NCI-H2227 treated with DMSO at 0.1 percent for 48 hours (cell line): Measurements from ENCODE around the gene PLCD1.
"Not testable (repeated sequence)": the region's sequence is repeated elsewhere in the genome, so short reads cannot be mapped to it uniquely, and the experiment has no call there.

ENCODE experiments used
- DNase-seq: peaks from one replicate; lab custom pipeline; 2025; lab: John Stamatoyannopoulos, UW

Gene PLCD1

GRCh38 chr3:38036906-38037305 is 7.5 kb upstream of the PLCD1 start:
- DNase-seq = no peak

GRCh38 chr3:38036286-38036685 is 6.8 kb upstream of the PLCD1 start:
- no peak for DNase-seq

GRCh38 chr3:38034335-38034734 is 4.9 kb upstream of the PLCD1 start:
- not testable (repeated sequence) for DNase-seq

GRCh38 chr3:38033586-38033985 is 4.1 kb upstream of the PLCD1 start:
- DNase-seq = not testable (repeated sequence)

- no peak for DNase-seq
Measured at GRCh38 chr3:38032328-38032865, 3.0 kb upstream of the PLCD1 start.

- no peak for DNase-seq
Measured at GRCh38 chr3:38031022-38031994, 1.9 kb upstream of the PLCD1 start.

GRCh38 chr3:38030126-38031021 is 932 bp upstream of the PLCD1 start:
- no peak for DNase-seq

GRCh38 chr3:38028621-38029361 is 651 bp downstream of the PLCD1 start:
- no peak for DNase-seq

- no peak for DNase-seq
Measured at GRCh38 chr3:38027466-38028465, 1.7 kb downstream of the PLCD1 start.

GRCh38 chr3:38026856-38027255 is 2.6 kb downstream of the PLCD1 start:
- no peak for DNase-seq

GRCh38 chr3:38022896-38023709 is 6.3 kb downstream of the PLCD1 start:
- no peak for DNase-seq

- DNase-seq = no peak
Measured at GRCh38 chr3:38022301-38022700, 7.1 kb downstream of the PLCD1 start.

- DNase-seq = no peak
Measured at GRCh38 chr3:38021196-38021595, 8.2 kb downstream of the PLCD1 start.

- no peak for DNase-seq
Measured at GRCh38 chr3:38020342-38020726, 9.1 kb downstream of the PLCD1 start.

- no peak for DNase-seq
Measured at GRCh38 chr3:38019658-38020341, 9.6 kb downstream of the PLCD1 start.

GRCh38 chr3:38018296-38019266 is 10.9 kb downstream of the PLCD1 start:
- DNase-seq = no peak

GRCh38 chr3:38017445-38018295 is 11.8 kb downstream of the PLCD1 start:
- no peak for DNase-seq
